GM03348 (cell line): ENCODE results near the gene CUBN.
"Not testable (repeated sequence)": the region's sequence is repeated elsewhere in the genome, so short reads cannot be mapped to it uniquely, and the experiment has no call there.

Experiments used
- DNase-seq: peaks from one replicate; pipeline ENCODE4 v3.0.0; 2012; ENCODE audit warnings: low spot score

The CUBN gene

DNA sequence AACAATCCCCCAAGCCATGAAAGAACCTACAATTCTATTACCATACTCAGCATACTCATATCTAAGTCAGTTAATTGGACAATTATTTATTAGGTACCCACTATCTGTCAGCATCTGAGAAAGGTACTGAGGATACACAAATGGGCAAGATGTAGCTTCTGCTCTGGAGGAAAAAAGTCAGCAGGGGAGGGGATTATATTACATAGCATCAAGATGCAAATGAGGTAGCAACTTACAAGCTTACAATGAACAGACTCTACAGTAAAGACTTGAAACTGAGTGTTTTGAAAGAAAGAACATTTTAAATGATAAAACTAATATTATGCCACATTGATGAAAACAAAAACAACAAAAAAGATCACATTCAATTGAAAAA is 10.8 kb upstream of the CUBN start:
- DNase-seq, result no peak

DNA sequence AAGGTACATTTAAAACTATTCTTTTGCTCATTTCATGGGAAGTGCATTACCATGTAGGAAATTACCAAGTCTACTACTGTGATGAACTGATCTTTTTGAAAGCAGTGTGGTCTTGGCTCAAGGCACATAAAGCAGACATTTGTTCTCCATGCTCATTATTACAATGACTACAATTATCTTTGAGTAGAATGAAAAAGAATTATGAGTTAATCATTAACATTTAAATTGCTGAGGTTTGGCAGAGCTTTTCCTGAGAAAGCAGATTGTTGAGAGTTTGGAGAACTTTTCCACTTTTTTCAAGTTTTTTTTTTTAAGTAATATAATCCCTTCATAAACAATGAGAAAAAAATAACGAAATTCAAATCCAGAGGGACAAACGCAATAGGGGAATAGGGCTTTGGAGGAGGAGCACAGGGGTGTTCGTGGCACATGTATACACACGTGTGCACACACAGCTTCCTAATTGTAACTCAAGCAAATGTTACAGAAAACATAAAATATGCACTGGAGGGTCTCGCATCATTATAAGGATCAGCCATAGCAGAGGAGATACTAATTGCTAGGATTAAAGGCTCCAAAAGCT is 8.9 kb upstream of the CUBN start:
- no peak for DNase-seq

DNA sequence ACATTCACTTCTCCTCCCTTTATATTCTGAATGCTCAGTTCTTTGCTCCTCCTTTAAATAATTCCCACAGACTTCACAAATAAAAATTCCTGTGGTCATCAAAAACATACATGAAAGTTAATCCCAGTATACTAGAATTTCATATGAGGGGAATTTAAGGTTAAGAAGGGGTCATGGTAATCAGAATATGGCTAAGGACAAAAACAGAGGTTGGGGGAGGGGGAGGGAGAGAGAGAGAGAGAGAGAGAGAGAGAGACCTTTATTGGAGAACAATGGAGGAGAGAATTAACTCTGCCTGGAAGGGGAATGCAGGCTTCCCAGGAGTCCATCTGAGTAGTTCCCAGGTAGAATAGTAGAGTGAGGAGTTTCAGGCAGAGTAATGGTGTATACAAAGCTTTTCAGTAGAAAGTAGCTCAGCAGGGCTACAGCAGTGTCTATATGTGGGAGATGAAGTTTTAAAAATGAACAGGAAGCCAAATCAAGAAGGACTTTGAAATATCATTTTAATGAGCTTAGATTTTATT is 5.2 kb upstream of the CUBN start:
- no peak for DNase-seq

DNA sequence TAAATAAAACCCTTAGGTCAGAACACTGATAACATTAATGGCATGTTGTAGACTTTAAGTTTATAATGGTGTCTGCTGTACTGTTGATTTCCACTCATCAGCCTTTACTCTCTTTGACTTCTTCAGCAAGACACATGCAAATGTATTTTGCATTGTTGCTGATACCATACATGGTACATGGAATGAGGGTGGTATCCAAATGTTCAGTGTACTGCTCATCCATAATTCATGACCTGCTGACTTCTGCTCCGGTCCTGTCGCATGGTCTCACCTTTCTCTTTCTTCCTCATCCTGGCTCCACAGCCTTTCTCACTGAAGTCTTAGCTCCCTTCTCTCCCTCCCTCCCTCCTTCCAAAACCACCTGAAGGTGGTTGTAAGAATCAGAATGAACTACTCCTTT is 4.7 kb upstream of the CUBN start:
- DNase-seq, result no peak

DNA sequence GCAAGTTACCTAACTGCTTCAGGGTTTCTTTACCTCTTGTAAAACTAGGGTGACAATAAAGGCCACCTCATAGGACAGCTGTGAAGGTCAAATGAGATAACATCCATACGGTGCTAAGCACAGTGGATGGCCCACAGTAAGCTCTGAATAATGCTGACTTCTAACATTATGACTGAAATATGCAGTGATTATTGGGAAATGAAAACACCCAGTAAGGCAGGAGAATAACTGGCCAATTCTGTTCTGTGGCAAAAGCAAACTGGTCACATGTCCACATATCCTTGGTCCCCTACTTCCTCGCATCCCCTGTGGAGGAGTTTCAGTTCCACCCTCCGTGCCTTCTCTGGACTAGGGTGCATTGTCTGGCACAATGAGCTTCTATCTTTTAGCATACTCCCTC is 1.4 kb downstream of the CUBN start:
- DNase-seq, result no peak

DNA sequence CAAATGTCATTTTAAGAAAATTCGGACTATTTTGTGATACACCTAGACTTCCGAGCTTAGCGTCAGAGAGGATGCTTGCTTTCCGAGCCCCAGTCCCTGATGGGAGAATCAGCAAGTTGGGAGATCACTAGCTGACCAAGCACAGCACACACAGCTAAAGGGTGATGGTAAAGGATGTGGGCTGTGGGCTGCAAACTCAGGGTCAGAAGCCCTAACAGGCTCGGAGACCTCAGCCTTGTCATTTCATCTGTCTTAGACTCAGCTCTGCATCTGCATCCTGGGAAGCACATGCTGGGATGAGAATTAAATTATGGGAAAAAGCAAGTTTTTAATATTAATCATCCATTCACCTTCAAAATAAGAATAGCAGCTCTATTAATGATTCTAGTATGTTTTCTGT is 3.3 kb downstream of the CUBN start:
- DNase-seq, result no peak

DNA sequence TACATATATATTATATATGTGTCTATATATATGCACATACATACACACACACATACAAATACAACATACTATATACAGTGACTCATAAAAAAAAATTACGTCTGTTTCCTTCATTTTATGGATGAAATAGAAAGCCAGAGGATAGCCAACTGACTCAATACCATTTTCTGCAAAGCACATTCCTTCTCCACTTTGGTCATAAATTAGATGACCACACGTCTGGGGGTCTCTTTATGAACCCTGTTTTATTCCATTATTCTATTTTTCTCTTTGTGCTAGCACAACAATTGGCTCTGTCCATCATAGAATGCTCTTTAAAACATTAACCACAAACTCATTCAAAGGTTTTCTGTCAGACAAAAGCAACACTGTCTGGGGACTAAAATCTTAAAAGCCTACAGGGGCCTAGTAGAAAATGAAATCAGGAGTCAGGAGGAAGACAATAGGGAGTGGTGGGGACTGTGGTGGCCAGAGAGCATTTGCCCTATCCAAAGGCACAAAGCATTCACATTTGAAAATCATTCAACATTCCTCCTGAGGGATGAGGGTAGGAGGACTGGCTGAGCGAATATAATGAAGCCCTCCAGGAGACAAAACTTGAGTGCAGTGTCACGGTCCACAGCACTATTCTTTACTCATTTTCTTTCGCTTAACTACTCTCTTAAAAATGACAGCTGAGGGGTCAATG is 4.3 kb downstream of the CUBN start:
- DNase-seq, result no peak

DNA sequence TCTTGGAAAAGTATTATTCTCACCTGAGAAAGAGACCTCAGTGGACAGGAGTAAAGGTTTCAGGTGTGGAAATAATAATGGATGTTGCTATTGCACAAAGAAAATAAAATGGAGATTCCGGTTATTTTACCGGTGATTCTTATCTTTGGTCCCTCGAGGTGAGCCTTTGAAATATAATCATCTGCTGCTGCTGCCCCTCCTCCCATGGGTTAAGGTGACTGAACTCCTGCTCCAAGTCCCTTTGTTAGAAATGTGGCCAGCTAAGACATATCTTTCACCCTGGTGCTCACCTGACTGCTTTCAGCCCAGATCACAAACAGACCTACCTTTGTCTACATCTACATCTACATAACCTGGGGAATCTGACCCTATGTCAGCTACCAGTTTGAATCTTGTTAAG is 5.7 kb downstream of the CUBN start:
- DNase-seq, result no peak

DNA sequence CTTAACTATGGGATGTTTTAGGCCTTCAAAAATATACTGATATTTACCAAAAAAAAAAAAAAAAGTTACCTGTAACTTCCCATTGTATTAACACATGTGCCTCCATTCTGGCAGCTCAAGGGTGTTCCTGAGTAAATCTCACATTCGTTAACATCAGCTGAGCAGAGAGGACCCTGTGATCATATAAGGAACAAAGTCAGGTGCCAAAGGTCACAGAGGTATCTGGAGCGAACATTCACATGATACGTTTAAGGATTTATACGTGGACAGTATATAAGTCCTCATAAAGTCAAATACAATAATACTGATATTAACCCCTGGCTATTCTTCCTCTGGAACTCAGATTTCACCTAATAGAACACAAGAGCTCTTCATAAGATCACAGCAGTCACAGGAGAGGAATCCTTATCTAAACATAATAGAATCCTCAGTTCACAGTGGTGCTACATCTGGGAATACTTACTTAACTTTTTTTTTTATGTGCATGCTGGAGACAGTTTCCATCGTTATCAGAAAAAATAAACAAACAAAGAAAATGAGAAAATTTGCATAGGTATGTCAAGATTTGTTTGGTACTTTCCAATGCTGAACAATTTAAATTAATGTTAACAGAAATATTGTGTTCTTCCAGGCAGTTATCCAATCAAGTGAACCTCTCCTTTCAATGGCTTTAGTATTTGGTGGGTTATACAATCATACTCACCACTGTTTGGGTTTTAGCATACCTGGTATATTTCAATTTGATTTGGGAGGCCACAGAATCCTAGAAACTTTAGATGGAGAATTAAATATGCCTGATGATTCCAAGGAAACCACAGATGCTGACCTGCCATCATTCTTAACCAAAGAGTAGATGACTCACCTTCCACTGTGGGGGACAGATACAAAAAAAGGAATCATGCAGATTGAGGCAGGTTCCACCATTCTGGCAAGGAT is 6.6 kb downstream of the CUBN start:
- DNase-seq, result peak; percentile 36

DNA sequence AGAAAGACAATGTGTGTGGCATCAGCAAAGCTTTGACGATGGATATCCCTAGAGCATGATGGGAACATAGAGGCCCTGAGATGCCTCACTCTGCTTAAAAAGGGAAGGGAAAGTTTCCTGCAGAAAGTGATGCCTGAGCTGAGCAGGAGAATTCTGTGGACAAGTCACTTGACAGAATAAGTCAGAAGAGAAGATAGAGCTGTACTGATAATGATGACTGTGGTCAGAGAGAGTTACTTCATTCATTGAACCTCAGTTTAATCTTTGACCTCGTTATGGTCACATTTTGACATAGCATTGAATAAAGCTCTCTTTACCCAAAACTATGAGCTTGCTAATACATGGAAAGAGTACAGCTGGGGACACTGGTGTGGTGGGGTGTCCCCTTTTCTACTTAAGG is 7.6 kb downstream of the CUBN start:
- DNase-seq, result no peak

DNA sequence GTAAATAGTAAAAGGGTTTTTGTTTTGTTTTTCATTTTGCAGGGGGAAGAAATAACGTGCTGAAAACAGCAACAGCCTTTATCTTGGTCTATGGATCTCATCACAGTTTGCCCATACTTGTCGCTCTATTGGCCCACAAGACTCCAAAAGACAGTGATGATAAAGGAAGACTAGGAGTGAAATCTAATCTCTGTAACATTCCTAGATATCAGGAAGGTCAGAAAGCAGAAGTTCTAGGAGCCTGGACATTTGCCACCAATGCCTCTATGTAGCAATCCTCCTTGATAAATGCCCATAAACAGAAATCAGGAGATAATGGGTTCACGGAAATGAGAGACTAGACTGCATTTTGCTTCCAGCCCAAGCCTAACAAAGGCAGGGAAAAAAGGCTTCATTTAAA is 8.9 kb downstream of the CUBN start:
- no peak for DNase-seq

DNA sequence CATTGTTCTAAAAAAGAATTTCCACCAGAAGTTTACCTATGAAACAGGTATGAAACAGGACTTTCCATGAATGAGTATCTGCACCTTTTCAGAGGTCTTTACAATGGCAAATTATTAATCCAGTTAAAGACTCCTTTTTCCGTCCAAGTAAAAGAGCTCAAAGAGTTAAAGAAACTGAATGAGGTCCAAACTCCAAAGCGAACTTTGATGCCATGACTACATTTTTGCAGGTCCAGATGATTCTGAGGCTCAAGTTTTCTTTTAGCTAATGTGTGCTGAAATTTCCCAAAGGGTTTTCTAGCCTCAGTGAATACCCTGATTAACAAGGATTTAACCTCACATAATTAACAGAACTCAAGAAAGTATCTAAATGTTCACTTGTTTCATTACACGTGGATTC is 9.8 kb downstream of the CUBN start:
- DNase-seq, result no peak

DNA sequence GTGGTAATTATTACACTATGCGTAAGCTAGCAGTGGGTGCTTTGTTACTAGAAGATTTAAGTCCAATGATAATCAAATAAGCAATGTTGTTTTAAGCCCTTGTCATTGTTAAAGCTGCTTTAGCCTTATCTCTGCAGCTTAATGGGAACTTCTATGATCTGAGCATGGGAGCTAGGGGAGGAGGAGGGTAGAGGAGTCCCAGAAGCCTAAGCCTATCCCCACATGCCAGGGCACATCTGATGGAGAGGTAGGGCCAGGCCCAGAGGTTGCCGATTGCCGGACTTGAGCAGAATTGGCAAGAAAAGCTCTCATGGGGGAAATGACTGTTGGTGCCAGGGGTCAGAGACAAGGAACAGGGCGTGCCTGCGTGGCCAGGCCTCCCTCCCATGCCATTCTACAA is 13.4 kb downstream of the CUBN start:
- DNase-seq, result no peak

DNA sequence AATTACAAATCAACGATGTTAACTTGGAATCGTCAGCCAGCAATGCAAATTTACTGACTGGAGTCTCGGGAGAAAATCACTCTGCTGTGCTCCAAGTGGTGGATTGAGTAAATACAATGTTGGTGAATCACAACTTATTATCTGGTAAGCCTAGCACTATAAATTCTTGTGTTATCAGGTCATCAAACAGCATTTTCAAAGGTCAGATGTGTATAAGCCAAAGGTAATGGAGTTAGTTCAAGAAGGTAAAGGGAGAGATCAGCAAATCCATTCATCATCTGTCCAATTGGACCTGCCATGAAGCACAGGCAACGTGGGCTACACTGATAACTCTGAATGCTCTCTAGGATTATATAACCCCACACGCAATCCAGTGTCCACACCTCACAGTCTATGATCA is 13.9 kb downstream of the CUBN start:
- DNase-seq, result peak; percentile 31

DNA sequence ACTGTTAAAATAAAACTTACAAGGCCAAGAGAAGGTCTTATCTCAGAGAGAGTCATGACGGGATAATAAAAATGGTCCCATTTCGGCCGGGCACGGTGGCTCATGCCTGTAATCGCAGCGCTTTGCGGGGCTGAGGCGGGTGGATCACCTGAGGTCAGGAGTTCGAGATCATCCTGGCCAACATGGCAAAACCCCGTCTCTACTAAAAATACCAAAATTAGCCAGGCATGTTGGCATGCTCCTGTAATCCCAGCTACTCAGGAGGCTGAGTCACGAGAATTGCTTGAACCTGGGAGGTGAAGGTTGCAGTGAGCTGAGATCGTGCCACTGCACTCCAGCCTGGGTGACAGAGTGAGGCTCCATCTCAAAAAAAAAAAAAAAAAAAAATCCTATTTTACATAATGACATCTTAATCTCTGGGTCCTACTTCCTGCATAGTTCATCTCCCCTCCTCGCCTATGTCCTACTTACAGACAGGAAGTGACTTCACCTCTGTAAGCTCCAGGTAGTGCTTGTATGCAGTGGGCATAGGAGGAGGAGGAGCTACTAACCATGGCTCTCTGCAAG is 14.7 kb downstream of the CUBN start:
- DNase-seq, result not testable (repeated sequence)

DNA sequence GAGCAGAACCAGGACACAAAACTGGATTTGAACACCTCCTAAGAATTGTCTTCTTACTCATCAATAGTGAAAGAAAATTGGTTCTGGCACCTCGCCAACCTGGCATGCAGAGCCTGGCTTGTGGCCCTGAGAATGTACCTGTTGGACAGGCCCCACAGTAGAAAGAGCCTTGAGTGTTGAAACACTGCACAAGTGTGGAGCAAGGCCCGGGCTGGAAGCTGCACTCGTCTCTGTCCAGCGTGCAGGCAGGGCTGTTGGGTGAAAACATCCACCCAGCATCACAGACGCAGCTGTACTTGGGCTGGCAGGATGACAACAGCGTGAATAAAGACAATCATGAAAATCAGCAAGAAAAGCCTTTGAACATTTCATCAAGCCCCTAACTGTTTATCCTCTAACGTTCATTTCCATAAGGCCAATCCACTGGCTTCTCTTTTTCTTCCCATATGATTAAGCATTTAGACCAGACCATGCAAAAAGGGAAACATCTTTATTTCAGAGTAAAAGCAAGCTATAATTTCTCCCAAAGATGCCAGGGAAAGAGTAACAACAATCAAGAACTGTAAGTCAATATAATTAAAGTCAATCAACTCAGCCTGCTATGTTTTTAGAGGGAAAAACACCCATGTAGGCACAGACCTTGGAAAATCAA is 15.6 kb downstream of the CUBN start:
- peak; percentile 51 for DNase-seq

DNA sequence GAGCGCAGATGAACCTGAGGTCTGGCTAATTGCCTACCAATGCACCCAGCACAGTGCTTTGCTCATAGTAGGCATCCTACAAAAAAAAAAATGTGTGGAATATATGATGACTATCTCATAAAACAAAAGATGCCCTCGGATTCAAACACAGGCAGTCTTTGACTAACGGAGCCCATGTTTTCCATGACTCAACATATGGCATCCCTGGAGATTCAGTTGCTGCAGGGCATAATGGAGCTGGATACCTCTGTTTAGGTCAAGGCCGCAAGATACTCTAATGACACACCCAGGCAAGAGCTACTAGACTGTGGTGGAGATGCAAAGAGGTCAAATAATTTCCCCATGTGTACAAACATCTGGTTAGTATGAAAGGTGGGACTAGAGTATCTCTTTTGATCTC is 16.3 kb downstream of the CUBN start:
- no peak for DNase-seq

DNA sequence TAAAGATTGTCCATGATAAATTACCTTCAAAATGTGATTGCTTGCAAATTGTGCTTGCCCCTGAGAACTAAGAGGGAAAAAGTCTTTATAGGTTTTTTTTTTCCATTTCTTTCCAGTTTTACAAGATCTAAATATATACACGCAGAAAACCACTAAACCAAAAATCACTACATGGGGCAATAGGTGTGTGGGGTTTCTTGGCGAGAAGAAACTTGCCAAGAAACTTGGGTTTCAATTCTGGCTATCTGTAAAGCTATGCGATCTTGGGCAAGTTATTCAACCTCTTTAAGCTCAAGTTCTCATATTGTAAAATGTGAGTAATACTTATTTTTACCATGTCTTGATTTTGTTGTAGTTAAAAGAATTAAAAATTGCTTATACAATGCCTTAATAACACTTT is 17.0 kb downstream of the CUBN start:
- no peak for DNase-seq

DNA sequence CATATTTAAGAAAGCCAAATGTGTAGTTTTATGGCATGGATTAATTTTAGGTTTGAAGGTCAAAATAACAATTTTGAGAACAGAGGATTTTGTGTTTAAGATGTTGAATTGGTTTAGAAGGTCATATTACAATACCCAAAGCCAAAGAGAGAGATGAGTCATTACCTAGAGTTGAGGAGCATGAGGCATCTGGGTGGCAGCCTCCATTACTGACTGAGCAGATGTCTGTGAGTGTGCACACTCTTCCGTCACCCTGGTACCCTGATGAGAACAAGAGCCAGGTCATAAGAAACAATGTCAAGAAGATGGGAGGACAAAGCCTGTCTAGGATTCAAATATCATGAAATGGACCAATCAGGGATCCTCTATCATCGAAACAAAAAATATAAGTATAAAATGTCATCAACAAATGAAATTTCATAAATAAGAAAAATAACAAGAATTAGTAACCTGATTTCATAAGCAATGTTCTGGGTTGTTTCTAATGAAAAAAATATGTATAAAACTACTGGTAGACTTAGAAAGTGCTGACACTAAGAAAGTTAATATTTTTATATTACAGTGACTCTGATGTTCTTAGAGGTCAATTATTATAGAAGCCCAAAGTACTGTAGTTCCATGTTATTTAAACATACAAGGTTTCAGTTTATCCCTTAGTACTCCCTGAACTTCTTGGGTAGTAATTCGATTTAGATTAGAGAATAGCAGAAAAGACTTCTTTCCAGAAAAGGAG is 20.0 kb downstream of the CUBN start:
- peak; percentile 71 for DNase-seq

DNA sequence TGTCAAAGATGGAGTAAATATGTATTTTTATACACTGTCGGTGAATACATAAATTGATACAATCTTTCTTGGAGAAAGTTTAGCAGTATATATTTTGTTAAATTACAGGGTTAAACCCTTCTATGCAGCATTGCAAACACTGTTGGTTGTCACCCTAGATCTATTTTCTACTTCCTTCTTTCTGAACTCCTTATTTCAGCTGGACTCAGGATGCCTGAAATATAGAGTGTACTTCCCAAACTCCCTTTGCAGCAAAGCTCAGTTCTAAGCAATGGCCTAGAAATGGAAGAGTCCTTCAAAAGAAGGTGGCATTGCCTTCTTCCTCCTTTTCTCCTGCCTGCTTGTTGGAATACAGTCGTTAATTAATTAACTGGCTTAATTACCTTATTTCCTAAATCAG is 20.6 kb downstream of the CUBN start:
- DNase-seq, result no peak

DNA sequence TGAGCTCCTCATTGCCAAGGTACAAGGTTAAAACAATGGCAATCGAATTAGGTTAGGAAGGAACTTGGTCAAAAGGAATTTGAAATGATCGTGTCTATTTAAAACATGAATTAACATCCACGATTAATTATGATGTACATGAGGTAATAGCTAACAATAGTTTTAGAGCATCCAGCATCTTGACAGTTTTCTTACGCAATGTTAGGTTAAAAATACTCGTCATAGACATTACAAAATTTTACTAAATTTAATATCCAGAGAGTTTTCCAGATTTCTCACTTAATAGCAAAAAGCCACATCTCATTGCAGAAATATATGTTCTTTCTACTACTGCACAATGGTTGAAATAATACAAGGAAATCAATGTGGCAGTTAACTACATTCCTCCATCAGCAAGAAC is 22.6 kb downstream of the CUBN start:
- no peak for DNase-seq

DNA sequence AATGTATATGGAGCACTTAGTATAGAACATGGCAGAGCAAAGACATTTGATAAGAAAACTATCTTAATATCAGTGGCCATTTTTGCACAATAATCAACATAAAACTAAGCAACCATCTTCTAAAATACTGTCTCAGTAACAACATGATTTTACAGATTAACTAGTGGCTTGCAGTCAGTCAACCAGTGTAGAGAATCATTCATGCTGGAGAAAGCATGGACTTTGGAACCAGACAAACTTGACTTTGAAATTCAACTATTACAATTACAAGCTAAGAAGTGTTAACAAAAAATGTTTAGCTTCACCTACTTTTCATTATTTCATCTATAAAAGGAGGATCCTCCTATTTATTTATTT is 27.7 kb downstream of the CUBN start:
- DNase-seq, result no peak
